ENCODE measurements around the gene BCORL1.

The BCORL1 gene

DNA sequence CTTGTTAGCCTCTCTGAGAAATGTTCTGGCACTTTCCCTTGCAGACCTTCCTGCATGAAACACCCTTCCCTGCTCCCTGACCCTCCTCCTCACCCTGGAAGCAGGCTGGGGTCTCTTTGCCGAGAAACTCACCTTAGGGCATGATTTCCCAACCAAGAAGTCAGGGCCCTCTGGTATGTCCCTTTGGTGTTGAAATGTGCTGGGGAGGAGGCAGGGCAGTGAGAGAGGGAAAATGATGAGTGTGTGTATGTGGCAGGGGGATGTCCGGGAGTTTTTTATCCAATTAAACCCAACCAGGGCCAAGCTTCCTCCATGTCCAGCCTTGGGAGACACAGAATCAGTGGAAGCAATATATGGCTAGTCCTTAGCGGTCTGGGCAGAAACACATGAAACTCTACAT is 122.8 kb downstream of the BCORL1 start:
- no peak overlapping the region for H3K9ac ChIP-seq (ENCODE audit: low read length)
- no peak for TF ChIP-seq EZH2 (optimal IDR thresholded peaks at IDR 0.05; ENCODE audit: low read depth, low read length)
- TF ChIP-seq, protein P1, sequence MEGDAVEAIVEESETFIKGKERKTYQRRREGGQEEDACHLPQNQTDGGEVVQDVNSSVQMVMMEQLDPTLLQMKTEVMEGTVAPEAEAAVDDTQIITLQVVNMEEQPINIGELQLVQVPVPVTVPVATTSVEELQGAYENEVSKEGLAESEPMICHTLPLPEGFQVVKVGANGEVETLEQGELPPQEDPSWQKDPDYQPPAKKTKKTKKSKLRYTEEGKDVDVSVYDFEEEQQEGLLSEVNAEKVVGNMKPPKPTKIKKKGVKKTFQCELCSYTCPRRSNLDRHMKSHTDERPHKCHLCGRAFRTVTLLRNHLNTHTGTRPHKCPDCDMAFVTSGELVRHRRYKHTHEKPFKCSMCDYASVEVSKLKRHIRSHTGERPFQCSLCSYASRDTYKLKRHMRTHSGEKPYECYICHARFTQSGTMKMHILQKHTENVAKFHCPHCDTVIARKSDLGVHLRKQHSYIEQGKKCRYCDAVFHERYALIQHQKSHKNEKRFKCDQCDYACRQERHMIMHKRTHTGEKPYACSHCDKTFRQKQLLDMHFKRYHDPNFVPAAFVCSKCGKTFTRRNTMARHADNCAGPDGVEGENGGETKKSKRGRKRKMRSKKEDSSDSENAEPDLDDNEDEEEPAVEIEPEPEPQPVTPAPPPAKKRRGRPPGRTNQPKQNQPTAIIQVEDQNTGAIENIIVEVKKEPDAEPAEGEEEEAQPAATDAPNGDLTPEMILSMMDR (IDR thresholded peaks at IDR 0.05; ENCODE audit: low read length) = no peak
- no peak for TF ChIP-seq EZH2phosphoT487 (IDR thresholded peaks at IDR 0.05; ENCODE audit: low read length)
- H2AFZ ChIP-seq (ENCODE audit: low read length) = no peak overlapping the region
- no peak overlapping the region for H3K4me3 ChIP-seq (ENCODE audit: low read length)
- peaks cover 53% of the 10 kb centered on the region for H3K79me2 ChIP-seq (ENCODE audit: low read length)
- H3K4me2 ChIP-seq (ENCODE audit: low read depth, low read length) = no peak overlapping the region
- H3K9me2 ChIP-seq (replicated peaks; ENCODE audit: insufficient read depth, low read length) = no peaks in the 10 kb centered on the region
- H3F3A ChIP-seq (ENCODE audit: insufficient read depth, low read length) = no peaks in the 10 kb centered on the region
- H3K4me1 ChIP-seq (ENCODE audit: low read length) = no peaks in the 10 kb centered on the region
- H3K27me3 ChIP-seq (replicated peaks; ENCODE audit: insufficient read depth, low read length) = no peaks in the 10 kb centered on the region
- no peak for DNase-seq
- H3K27ac ChIP-seq (ENCODE audit: low read length) = no peak overlapping the region
- no peaks in the 10 kb centered on the region for H4K20me1 ChIP-seq (ENCODE audit: insufficient read depth, low read length)
- no peaks in the 10 kb centered on the region for H3K9me3 ChIP-seq (replicated peaks; ENCODE audit: insufficient read depth, low read length)
- H3K36me3 ChIP-seq (replicated peaks; ENCODE audit: insufficient read depth, low read length) = no peaks in the 10 kb centered on the region

DNA sequence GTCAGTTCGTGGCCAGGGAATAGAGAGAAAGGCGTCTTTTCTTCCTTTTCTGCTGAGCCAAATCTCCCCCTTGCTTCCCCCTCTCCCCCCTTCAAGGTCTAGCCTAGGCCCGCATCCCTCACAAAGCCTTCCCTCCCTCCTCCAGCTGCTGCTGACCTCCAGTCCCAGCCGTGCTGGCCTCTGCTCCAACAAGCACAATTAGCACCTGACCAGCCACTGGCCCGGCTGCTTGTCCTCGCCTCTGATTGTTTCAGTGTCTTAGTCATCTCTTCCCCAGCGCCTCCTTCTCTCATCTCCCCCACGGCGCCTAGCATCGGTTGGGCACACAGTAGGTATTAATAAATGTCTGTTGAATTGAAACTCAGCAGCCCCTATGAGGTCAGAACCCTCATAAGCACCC is 123.6 kb downstream of the BCORL1 start:
- Histone ChIP-seq H3K9ac (ENCODE audit: low read length) (no peak overlapping the region), H3K27ac (ENCODE audit: low read length) (no peak overlapping the region), H3K79me2 (ENCODE audit: low read length) (peaks cover 45% of the 10 kb centered on the region)

More for the DNA sequence above, 123.6 kb downstream of the BCORL1 start:
- Histone ChIP-seq H3F3A (ENCODE audit: insufficient read depth, low read length) (no peaks in the 10 kb centered on the region), H3K9me3 (replicated peaks; ENCODE audit: insufficient read depth, low read length) (no peaks in the 10 kb centered on the region), H3K36me3 (replicated peaks; ENCODE audit: insufficient read depth, low read length) (no peaks in the 10 kb centered on the region), H3K9me2 (replicated peaks; ENCODE audit: insufficient read depth, low read length) (no peaks in the 10 kb centered on the region), H3K4me2 (ENCODE audit: low read depth, low read length) (no peak overlapping the region), H2AFZ (ENCODE audit: low read length) (no peak overlapping the region), H3K4me1 (ENCODE audit: low read length) (no peaks in the 10 kb centered on the region), H4K20me1 (ENCODE audit: insufficient read depth, low read length) (no peaks in the 10 kb centered on the region), H3K27me3 (replicated peaks; ENCODE audit: insufficient read depth, low read length) (no peaks in the 10 kb centered on the region), H3K4me3 (ENCODE audit: low read length) (no peak overlapping the region)
- no peak for DNase-seq
- TF ChIP-seq EZH2 (optimal IDR thresholded peaks at IDR 0.05; ENCODE audit: low read depth, low read length) = no peak
- TF ChIP-seq EZH2phosphoT487 (IDR thresholded peaks at IDR 0.05; ENCODE audit: low read length) = no peak
- TF ChIP-seq, protein P1 (IDR thresholded peaks at IDR 0.05; ENCODE audit: low read length) = no peak

Measured in MM.1S (cell line).